KG1 (cell line): ENCODE measurements around the gene LRBA.

Experiments
- DNase-seq: peaks from one replicate; lab custom pipeline; 2025; lab: John Stamatoyannopoulos, UW

The LRBA gene

DNA sequence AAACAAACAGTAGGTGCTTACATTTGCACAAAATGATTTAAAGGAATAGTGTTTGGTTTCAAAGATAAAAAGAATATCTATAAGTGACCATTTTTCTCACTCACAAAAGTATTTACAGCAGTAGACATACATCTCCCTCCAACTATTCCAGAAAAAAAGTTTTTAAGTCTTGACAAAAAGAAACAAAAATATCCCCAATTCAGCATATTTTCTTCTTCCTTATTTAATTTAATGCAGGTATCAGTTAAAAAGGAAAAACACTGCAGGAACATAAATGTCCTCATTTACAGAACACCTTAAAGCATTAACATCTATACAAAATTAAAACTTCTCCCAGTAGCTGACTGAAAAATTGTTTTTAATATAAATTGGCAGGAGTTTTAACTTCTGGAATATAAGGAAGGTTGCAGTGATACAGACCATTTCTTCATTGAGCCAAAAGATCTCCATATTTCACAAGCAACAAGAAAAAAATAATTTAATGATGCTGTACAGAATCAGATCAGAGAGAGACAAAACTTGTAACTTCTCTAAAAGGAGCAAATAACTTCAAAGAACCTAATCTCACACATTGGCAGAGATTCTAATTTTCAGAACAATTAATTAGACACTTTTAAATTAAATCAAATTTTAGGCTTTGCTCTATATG, 428.8 kb downstream of the LRBA start:
- DNase-seq, result no peak

DNA sequence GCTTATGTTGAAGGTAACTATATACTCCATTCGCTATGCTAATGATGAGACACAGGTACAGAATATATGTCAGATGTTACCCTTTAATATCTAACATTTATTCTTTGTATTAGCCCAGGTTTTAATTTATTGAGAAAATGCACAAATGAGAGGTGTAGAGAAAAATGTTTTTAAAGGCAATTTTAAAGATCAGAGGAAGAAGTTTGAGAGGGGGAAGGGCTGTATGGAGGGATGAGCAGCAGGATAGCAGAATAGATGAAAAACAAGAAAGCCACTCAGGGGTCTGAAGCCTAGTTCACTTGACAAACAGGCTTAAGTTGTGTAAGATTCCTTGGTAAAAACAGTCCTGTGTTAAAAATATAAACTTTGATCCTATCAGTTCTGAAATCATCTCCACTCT, 429.5 kb downstream of the LRBA start:
- DNase-seq, result no peak

DNA sequence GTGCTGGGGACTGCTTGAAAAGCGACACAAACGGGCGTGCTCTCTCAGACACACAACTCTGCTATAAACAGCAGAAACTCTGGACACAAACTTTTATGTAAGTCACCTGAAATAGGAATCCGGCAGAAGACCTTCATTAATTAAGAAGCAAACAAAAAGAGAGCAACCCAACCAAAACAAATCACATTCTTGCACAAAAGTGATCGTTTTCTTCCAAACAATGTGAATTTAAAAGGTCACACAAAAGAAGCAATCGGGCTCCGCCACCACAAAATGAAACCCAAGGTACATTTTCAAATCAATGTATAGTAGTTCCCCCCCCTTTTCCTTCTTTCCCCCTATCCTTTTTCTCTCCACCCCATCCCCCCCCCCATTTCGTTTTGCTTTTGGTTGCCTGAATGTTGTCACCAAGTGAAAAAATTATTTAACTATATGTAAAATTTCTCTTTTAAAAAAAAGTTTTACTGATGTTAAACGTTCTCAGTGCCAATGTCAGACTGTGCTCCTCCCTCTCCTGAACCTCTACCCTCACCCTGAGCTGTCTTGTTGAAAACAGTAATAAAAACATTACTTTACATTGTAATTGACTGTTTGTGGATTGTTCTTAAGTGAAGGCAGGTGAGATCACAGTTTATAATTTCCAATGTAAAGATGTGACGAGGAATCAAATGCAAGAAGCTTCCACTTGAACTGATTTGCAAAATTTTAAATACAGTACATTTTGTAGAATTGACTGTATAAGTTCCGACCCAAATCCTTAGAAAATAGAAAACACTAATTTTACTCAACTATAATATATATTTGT, 430.8 kb downstream of the LRBA start:
- no peak for DNase-seq

DNA sequence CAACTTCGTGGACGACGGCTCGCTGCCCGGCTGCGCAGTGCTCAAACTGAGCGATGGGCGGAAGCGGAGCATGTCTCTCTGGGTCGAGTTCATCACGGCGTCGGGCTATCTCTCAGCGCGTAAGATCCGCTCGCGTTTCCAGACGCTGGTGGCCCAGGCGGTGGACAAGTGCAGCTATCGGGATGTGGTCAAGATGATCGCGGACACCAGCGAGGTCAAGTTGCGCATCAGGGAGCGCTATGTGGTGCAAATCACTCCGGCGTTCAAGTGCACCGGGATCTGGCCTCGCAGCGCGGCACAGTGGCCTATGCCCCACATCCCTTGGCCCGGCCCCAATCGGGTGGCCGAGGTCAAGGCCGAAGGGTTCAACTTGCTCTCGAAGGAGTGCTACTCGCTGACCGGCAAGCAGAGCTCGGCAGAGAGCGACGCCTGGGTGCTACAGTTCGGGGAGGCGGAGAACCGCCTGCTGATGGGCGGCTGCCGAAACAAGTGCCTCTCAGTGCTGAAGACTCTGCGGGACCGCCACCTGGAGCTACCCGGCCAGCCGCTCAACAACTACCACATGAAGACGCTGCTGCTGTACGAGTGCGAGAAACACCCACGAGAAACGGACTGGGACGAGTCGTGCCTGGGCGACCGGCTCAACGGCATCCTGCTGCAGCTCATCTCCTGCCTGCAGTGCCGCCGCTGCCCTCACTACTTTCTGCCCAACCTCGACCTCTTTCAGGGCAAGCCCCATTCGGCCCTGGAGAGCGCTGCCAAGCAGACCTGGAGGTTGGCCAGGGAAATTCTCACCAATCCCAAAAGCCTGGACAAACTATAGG, 431.6 kb downstream of the LRBA start:
- DNase-seq, result no peak

DNA sequence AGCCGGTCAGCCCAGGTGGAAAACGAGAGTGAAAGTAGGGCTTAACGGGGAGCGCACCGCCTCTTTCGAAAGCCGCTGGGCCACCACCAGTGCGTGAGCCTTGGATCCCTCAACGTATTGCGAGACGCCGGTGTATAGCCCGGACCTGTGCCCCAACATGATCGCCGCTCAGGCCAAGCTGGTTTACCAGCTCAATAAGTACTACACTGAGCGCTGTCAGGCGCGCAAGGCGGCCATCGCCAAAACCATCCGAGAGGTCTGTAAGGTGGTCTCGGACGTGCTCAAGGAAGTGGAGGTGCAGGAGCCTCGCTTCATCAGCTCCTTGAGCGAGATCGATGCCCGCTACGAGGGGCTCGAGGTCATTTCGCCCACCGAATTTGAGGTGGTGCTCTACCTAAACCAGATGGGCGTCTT, 432.2 kb downstream of the LRBA start:
- DNase-seq, result no peak

DNA sequence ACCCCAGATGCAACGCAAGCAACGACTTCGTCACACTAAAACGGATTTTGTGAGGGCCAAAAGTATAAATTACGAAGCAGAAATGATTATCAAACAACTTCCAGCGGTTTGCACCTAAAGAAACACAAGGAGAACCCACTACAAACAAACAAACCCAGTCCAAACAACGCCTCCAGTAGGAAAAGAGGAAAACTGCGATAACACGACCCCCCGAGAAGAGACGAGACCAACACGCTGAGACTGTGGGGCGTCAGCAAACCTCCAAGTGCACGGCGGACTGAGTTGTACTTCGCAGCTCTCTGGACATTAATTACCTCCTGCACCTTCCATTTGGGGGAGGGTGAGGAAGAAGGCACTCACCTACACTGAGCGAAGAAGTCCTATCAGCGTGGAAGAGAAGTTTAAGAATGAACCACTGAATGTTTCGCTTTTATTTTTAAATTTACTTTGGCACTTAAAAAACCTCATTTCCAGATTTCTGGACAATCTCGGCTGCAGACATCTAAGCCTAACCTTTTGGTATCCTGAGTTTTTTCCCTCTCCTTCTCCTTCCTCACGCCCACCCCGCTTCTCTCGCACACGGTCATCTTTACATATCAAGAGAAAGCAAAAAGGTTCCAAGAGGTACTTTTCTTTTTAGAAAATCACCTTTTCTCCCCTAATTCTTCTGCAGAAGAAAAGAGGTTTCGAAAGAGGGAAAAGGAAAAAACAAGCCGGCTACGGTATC, 432.8 kb downstream of the LRBA start, which contains the start of gene MAB21L2:
MAB21L2 (plus strand) TSS at position 6 of the 727 bp plus-strand sequence. CDS start 879 bp downstream, outside the sequence.
- DNase-seq, result no peak

DNA sequence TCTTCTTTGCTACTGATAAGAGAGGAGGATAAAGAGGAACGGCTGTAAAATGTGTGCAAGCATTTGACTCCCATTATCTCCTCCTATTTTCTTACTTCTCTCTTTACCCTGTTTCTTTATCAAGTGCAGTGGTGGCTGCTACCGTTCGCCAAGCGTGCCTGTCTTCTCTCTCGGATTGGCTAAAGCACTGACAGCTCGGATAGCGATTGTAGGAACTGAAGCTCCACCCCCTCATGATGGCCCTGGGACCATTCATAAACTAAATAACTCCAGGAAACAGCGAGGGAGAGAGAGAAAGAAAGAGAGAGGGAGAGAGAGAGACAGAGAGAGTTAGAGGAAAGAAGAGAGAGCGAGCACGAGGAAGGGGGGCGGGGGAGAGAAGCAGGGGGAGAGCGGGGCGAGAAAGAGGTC, 433.4 kb downstream of the LRBA start:
- DNase-seq, result no peak

DNA sequence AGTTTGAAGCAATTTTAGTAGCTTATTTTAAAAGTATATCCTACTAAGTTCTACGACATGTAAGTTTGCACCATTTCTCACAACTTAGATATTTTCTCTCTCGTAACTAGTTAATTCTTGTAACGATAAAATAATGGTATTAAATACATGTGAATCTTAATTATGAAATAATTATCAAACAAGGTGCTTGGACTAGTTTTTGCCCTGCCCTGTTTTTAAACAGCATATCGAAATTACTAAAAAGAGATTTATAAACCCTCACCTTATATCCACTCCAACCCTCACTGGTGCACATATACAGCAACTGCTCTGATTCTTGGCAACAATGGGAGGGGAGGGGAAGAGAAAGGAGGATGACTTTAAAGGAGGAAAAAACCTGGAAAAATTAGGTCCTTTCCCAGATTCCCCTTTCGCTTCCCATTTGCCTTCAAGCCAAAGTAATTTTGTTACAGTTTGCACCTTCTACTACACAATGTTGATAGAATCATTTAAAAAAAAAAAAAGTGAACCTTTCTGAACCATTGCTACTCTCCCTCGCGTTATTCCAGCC, 434.0 kb downstream of the LRBA start:
- no peak for DNase-seq

DNA sequence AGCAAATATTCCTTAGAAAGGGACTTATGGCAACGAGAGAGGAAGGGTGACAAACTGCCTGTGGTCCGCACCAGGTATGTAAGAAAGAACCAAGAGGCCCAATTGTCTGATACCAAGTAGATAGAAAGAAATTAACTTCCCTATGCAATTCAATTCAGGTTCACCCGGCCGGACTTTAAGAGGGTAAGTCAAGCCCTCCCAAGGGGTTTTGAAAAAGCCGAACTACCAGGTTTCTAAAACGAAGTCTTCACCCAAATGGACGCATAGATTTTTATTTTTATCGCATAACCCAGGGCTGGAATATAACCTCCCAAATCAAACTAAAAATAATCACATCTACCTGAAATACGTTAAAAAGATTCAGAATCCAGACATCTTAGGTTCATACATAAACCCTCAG, 434.8 kb downstream of the LRBA start:
- DNase-seq, result no peak

DNA sequence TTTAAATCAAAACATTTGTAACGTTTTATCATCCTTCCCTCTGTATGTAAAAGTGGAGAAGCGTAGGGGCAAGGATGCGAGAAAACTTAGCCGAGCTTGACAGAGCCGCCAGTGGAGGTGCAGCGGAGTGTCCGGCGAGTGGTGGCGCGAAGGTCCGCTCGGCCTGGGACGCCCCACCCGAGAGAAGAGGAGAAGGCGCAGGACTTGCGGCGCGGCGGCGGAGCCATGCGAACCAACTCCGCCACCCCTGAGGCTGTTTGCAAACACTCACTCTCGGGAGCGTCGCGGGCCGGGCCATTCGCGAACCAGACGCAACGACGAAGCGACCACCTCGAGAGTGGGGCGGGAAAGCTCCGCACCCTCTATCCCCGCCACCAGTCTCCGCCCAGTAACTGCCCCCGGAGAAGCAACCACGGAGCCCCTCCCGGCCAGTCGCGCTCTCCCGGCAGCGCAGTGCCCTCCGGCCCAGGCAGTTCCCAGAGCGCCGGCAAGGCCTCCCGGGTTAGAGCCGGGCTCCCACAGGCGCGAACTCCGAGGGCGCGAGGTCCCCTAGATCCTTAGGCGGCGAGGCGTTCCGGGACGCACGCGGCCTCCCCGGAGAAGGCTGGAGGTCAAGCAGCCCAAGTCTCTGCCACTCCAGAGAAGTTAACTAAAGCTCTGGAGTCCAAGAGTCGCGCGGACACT, 435.4 kb downstream of the LRBA start:
- DNase-seq, result no peak

DNA sequence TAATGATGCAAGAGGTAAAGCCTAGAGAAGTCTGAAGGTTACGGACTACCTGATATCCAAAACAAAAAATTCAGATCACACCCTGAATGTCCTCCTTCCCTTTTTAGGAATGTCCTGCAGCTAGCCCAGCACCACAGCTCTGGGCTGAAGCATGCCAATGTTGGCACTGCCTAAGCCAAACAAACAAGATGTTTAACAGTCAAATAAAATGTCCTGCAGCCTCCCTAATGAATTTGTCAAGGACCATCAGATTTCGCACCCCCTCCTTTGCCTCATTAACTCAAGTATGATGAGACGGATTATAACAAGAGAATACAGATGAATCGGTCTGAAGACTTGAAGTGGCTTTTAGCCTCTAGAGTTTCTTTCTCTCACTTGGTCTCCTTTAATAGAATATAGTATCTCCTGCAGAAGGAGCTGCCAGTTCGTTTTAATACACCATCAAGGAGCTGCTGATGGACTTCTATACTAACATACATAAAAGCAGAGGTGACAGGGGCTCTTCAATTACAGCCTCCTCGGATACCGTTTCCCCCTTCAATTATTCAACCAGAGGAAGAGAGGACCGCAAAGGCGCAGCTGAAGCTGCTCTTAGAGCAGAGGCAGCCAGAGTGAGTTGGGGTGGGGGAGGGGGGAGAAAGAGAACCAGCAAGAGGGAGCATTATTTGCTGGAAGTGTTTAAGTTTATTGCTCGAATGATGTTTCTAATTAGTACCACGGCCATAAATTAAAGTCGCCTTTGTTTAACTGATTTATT, 436.2 kb downstream of the LRBA start:
- DNase-seq, result no peak

DNA sequence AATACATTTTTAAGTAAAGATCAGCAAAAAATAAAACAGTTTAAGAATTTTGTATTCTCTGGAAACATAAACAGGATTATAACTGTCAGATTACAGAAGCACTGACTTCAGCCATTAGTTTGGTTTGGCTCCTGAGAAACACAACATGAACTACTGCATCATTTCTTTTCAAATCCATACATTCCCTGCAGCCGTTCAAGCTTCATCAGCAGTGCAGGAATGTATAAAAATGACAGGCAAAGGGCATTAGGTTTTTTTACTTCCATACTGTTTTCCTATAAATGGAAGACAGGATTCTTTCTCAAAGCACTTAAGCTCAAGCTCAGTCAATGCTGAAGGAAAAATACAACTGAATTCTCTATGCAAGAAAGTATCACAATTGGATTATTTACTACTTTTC, 437.3 kb downstream of the LRBA start:
- no peak for DNase-seq

DNA sequence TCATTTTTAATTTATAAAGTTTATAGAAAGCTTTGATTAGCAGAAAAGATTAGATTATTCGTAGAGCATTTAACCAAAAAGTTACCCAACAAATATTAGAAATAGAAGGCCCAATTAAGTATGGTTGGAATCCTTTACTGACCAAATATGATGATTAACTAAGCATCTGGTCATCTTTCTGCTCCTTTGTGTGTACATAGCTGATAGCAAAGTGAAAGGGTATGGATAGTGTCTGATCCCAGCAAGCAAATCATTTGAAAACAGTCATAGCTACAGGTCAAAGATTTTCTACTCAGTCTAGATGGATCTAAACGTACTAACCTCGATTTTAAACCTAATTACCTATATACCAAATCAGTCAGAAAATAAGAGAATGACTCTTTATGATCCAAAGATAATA, 440.4 kb downstream of the LRBA start:
- DNase-seq, result no peak

DNA sequence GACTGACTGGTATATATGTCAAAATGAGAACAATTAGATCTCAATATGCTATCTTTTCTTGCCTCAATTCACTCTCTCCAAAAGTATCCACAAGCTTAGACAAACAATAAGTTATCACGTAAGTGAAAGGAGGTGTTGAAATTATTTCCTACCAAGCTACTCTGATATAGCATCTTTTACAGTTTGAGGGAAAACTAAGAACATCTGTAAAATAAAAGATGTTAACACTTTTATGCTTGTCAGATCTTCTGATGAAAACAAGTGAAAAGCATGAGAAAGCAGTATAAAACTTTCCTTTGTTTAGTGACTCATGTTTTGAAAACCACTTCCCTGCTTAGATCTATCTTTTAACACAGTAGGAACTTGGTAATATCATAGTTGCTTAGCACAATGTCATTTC, 441.6 kb downstream of the LRBA start:
- DNase-seq, result no peak

DNA sequence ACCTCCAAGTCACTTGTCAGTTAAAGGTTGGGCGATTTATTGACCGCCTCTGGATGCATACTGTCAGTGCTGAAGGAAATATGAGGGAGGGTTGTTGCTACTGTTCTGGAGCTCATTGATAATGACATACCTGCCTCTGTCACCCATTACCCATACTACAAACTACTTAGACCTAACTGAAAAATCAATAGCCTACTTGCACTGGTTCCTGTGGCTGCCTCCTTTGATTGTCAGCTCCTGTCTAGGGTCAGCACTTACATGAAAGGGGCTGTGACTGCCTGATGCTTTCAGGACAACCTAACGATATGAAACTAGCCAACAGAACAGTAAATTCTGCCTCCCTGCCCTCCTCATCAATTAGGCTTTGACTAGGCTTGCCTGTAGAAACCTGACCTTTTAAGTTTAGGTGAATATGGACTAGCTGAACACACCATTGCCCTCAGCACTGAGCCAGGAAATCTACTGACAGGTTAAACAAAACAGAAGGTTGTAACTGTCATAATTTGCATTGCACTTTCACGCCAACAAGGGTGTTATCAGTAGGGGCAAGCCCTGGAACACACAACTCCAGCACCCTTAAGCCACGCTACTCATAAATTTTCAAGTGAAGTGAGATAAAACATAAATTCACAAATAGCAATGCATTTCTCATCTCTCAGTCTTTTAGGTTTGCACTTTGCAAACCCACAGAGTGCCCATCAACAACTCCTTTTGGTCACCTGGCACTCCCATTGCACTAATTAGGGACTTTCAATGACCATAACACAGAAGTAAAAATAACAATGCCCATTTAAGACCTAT, 442.2 kb downstream of the LRBA start:
- DNase-seq, result no peak

DNA sequence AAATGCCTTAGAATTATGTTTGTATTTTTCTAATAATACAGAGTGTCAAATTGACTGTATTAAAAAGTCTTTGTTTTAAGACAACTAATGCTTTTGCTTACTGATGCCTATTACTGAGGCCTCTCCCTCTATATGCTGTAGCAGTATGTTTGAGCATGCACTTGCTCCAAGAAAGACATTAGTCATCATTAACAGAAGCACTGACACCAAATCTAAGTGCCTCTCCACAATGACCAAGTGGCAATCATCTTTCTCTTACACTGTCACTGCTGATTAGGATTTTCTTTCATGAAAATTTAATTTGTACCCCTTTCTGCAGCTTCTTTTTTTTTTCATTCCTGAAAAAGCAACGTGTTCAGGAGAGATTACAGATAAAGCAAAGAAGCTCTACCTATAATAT, 444.2 kb downstream of the LRBA start:
- DNase-seq, result no peak

DNA sequence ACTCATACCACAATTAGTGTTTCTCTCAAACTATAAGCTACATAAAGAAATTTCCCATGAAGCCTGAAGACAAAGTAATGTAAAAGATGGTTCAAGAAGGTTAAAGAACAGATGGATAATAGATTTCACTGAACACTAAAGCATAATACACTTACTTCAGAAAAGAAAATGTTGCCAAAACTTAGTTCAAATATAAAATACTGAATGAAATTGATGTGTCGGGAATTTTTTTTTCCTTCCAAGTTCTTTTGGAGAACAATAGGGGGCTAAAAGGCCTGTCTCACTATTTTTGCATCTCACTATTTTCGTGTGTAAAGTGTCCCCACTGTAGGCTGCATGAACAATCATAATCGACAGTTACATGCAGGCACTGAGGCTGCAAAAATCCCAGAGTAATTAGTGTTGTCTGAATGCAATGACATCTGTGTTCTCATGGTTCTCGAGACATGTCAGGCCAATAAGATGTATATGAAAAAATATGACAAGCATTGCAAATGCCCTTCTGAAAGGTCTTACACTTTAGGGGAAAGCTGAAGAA, 445.0 kb downstream of the LRBA start:
- DNase-seq, result no peak

DNA sequence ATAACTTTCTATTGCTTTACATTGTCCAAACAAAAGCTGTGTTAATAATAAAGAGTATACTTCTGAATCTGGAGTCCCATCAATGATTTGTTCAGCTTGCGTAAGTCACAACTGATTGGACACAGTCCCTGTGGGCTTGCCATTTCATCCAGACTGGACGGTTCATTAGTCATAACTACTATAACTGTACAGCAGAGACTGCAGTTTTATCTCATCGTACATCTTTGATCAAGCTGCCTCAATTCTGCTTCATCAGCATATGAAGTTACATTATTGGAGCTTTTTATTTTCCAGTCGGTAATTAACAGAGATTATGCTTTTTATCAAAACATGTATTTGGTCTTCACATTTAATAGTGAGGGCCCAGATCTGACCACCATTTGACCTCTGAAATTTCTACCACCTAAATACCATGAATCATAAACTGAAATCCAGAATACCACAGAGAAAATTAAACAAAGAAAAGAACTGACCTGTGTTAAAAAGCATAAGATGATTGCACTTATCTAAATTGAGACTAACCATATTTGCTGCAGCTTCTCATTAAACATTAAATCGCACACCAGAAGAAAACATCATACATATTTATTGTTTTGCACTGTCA, 445.6 kb downstream of the LRBA start:
- DNase-seq, result no peak

DNA sequence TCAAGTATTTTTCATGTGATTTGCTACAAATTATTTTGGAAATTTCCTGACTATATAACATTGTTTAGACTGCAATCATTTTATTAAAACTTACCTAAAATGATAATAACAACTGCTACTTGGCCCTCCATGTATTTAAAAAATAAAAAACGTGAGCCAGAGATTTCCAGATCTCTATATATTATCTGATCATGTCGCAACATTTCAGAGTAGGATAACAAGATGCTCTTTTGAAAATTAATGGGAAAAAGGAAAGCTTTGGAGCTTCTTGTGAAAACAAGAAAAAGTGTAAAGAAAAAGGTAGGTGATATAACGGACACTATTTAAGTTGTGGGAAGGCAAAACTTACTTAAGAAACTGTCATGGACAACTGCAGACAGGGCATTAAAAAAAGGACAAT, 448.0 kb downstream of the LRBA start:
- DNase-seq, result no peak
